Stimulated activated CD8-positive, alpha-beta memory T cell treated with anti-CD3 and anti-CD28 coated beads, Interleukin-15, amount 100 ng/mL, for 1 hour (primary cell): ENCODE measurements around the gene TMEM229A.
"Not testable (repeated sequence)": the region's sequence is repeated elsewhere in the genome, so short reads cannot be mapped to it uniquely, and the experiment has no call there.

Experiments
- DNase-seq: peaks from one replicate; pipeline ENCODE4 v3.0.0-alpha.2; 2020; ENCODE audit warnings: low read depth

TMEM229A gene

GRCh38 chr7:124032369-124033094, at the start of gene TMEM229A:
TSS of gene TMEM229A (minus strand) at chr7:124033067. CDS start at chr7:124033003, 64 bp downstream.
- no peak for DNase-seq

- DNase-seq = not testable (repeated sequence)
These were observed 49.4 kb upstream of the TMEM229A start for GRCh38 chr7:124082234-124082633.

- no peak for DNase-seq
These were observed 44.7 kb upstream of the TMEM229A start for GRCh38 chr7:124077546-124077945.

- DNase-seq = no peak
These were observed 44.0 kb upstream of the TMEM229A start for GRCh38 chr7:124076841-124077240.

GRCh38 chr7:124074007-124074406, 41.1 kb upstream of the TMEM229A start:
- DNase-seq = no peak

- DNase-seq = no peak
These were observed 40.4 kb upstream of the TMEM229A start for GRCh38 chr7:124073310-124073645.

- DNase-seq = no peak
These were observed 39.9 kb upstream of the TMEM229A start for GRCh38 chr7:124072603-124073309.

- DNase-seq = no peak
These were observed 39.0 kb upstream of the TMEM229A start for GRCh38 chr7:124071843-124072242.

GRCh38 chr7:124062171-124062570, 29.3 kb upstream of the TMEM229A start:
- no peak for DNase-seq

- no peak for DNase-seq
These were observed 27.7 kb upstream of the TMEM229A start for GRCh38 chr7:124060528-124060927.

GRCh38 chr7:124059375-124059774, 26.5 kb upstream of the TMEM229A start:
- no peak for DNase-seq

GRCh38 chr7:124058515-124058914, 25.6 kb upstream of the TMEM229A start:
- DNase-seq = no peak

GRCh38 chr7:124057872-124058271, 25.0 kb upstream of the TMEM229A start:
- DNase-seq = no peak

- DNase-seq = no peak
These were observed 23.4 kb upstream of the TMEM229A start for GRCh38 chr7:124056234-124056633.

GRCh38 chr7:124051681-124052377, 19.0 kb upstream of the TMEM229A start:
- no peak for DNase-seq

GRCh38 chr7:124042826-124043225, 10.0 kb upstream of the TMEM229A start:
- no peak for DNase-seq

GRCh38 chr7:124041439-124041838, 8.6 kb upstream of the TMEM229A start:
- no peak for DNase-seq

- DNase-seq = not testable (repeated sequence)
These were observed 5.0 kb upstream of the TMEM229A start for GRCh38 chr7:124037902-124038301.

- DNase-seq = no peak
These were observed 2.8 kb upstream of the TMEM229A start for GRCh38 chr7:124035706-124036105.

GRCh38 chr7:124034754-124035100, 1.9 kb upstream of the TMEM229A start:
- DNase-seq = no peak

GRCh38 chr7:124033807-124034753, 1.2 kb upstream of the TMEM229A start:
- DNase-seq = no peak
